Measurements from ENCODE around the gene SIK3. TPM values are rescaled to one million over a fixed set of nuclear protein-coding genes. Genes with fewer than 3 reads are reported as not detected.

The SIK3 gene
- total RNA-seq, 1 experiment from 2014 or later: 14.5 TPM

DNA sequence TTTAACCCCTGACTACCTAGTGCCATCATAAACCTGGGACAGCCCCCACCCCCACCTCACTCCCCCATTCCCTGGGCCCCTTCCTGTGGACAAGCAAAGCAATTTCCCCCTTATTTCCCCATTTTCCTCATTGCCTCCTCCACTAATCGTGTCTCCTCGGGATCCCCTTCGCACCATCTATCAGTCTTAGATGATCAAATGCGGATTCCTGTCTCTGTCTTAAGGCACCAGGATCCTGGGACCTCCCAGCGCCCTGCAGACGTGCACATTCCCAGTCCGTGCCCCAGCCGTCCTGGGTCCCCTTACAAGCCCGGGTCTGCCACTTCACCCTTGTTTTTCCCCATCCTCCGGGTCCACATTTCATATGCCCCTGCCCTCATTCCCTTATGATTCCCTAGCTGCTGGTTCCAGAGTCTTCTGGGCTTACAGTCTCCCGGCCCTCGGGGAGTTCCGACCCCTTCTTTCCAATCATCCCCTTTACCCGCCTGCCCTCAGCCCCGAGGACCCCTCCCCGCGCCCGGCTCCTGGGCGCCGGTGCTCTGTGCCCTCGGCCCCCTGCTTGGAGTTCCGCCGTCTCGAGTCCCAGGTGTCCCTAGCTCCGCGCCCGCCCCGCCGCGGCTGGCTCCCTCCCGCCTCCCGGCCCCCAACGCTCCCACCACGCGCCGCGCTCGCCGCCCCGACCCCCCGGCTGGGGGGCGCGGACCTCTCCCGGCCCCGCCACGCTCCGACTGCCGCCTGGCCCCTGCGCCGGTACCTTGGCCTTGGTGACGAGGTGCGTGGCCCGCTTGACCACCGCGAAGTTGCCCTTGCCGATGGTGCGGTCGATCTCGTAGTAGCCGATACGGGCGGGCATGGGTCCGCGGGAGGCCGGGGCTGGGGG lies 599 bp downstream of the SIK3 start:
- intact Hi-C loops (cut with micrococcal nuclease): loop anchor here (1.0 to 2.0 kb wide), 2 partner anchors 25 to 86 kb away; no protein-coding TSS in a partner anchor
- DNase-seq: peak; percentile 33

DNA sequence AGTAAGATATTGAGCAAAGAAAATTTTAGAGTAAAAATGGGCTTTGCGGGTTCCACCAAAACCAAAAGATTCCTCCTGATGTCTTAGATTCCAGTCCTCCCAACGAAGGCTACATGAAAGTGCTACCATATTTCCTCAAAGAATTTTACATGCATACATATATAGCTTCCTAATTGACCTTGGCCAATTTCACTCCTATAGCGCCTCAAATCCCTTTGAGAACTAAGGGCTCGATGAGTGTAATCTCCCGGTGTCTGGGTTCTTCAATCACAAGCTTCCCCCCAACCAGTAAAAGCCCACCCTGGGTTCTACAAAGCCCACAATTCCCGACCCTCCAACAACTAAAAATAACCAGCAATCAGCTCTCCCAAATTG lies 1.2 kb downstream of the SIK3 start:
- no peaks in the 10 kb centered on the region for H3F3A ChIP-seq (ENCODE audit: low read length, unreplicated experiment)
- peak overlapping the region; percentile 89 for H3K9ac ChIP-seq (ENCODE audit: low read length)
- no peak overlapping the region for H3K27ac ChIP-seq (ENCODE audit: low read length)
- no peak for DNase-seq
- no peaks in the 10 kb centered on the region for H3K36me3 ChIP-seq (ENCODE audit: low read depth, low read length)
- no peaks in the 10 kb centered on the region for H3K9me2 ChIP-seq (replicated peaks; ENCODE audit: low read length)
- peaks cover 61% of the 10 kb centered on the region for H3K79me2 ChIP-seq (ENCODE audit: low read length)
- ATAC-seq: no peak
- intact Hi-C loops (cut with micrococcal nuclease): loop anchor here (1.0 to 2.0 kb wide), 2 partner anchors 24 to 86 kb away; no protein-coding TSS in a partner anchor
- BruUV-seq (replicated peaks): no TSS peak
- peaks cover 48% of the 10 kb centered on the region for H4K20me1 ChIP-seq (ENCODE audit: low read length)
- H3K9me3 ChIP-seq (ENCODE audit: low read length): no peaks in the 10 kb centered on the region
- H2AFZ ChIP-seq (ENCODE audit: low read length): no peak overlapping the region
- peak overlapping the region; percentile 95 for H3K4me3 ChIP-seq (ENCODE audit: low read length)
- ChIA-PET POLR2A (ENCODE audit: unreplicated experiment) (interaction anchor here (0.6 kb wide), 1 partner anchor 130 kb away, joined by 3 read pairs; no protein-coding TSS in a partner anchor), CTCF (interaction anchor here (0.5 kb wide), 1 partner anchor 180 kb away, joined by 3 read pairs; no protein-coding TSS in a partner anchor)
- H3K27me3 ChIP-seq (ENCODE audit: low read length): no peaks in the 10 kb centered on the region
- peak overlapping the region; percentile 94 for H3K4me2 ChIP-seq (ENCODE audit: low read length)
- TF ChIP-seq EZH2phosphoT487 (IDR thresholded peaks at IDR 0.05; ENCODE audit: borderline replicate concordance, low read length) (no peak), EZH2 (IDR thresholded peaks at IDR 0.05; ENCODE audit: low read length, unreplicated experiment) (no peak)
- TF ChIP-seq, protein P1, sequence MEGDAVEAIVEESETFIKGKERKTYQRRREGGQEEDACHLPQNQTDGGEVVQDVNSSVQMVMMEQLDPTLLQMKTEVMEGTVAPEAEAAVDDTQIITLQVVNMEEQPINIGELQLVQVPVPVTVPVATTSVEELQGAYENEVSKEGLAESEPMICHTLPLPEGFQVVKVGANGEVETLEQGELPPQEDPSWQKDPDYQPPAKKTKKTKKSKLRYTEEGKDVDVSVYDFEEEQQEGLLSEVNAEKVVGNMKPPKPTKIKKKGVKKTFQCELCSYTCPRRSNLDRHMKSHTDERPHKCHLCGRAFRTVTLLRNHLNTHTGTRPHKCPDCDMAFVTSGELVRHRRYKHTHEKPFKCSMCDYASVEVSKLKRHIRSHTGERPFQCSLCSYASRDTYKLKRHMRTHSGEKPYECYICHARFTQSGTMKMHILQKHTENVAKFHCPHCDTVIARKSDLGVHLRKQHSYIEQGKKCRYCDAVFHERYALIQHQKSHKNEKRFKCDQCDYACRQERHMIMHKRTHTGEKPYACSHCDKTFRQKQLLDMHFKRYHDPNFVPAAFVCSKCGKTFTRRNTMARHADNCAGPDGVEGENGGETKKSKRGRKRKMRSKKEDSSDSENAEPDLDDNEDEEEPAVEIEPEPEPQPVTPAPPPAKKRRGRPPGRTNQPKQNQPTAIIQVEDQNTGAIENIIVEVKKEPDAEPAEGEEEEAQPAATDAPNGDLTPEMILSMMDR (conservative IDR thresholded peaks at IDR 0.05; ENCODE audit: low read depth, low read length): no peak
- peaks cover 41% of the 10 kb centered on the region for H3K4me1 ChIP-seq (ENCODE audit: insufficient read depth, low read length)

More for the DNA sequence above, 599 bp downstream of the SIK3 start:
- Histone ChIP-seq H3K4me3 (ENCODE audit: low read length) (peak overlapping the region; percentile 95), H3K4me1 (ENCODE audit: insufficient read depth, low read length) (peaks cover 41% of the 10 kb centered on the region), H4K20me1 (ENCODE audit: low read length) (peaks cover 48% of the 10 kb centered on the region), H3K79me2 (ENCODE audit: low read length) (peaks cover 54% of the 10 kb centered on the region), H3K36me3 (ENCODE audit: low read depth, low read length) (no peaks in the 10 kb centered on the region), H3K4me2 (ENCODE audit: low read length) (peak overlapping the region; percentile 94), H3K9me2 (replicated peaks; ENCODE audit: low read length) (no peaks in the 10 kb centered on the region), H3K27me3 (ENCODE audit: low read length) (no peaks in the 10 kb centered on the region), H3K9me3 (ENCODE audit: low read length) (no peaks in the 10 kb centered on the region), H2AFZ (ENCODE audit: low read length) (peak overlapping the region; percentile 44; the same call in 1 of the 2 replicates), H3K27ac (ENCODE audit: low read length) (peak overlapping the region; percentile 31), H3F3A (ENCODE audit: low read length, unreplicated experiment) (no peaks in the 10 kb centered on the region), H3K9ac (ENCODE audit: low read length) (peak overlapping the region; percentile 89)
- ChIA-PET CTCF (interaction anchor here (0.5 to 0.6 kb wide), 2 partner anchors 180 to 210 kb away, joined by 3 read pairs; no protein-coding TSS in a partner anchor), POLR2A (ENCODE audit: unreplicated experiment) (interaction anchor here (0.6 to 0.7 kb wide), 2 partner anchors 129 to 315 kb away, joined by 3 to 9 read pairs; no protein-coding TSS in a partner anchor)
- no TSS peak for BruUV-seq (replicated peaks)
- ATAC-seq: peak; percentile 32
- no peak for TF ChIP-seq EZH2phosphoT487 (IDR thresholded peaks at IDR 0.05; ENCODE audit: borderline replicate concordance, low read length)
- TF ChIP-seq, protein P1 (conservative IDR thresholded peaks at IDR 0.05; ENCODE audit: low read depth, low read length): no peak
- no peak for TF ChIP-seq EZH2 (IDR thresholded peaks at IDR 0.05; ENCODE audit: low read length, unreplicated experiment)
